Endodermal cell (in vitro differentiated cells): Measurements from ENCODE around the gene GPC6. TPM values are rescaled to one million over a fixed set of nuclear protein-coding genes. Genes with fewer than 3 reads are reported as not detected.

ENCODE experiments used
- DNase-seq: peaks from one replicate; pipeline ENCODE4 v3.0.0-alpha.2; 2017
- H3K27ac ChIP-seq: 2 replicates; pipeline ENCODE4 v1.5.1; 2013; ENCODE audit warnings: mild to moderate bottlenecking, low read depth, low read length, moderate library complexity
- H3K27me3 ChIP-seq: 2 replicates; pipeline ENCODE4 v1.6.1; 2013; ENCODE audit warnings: mild to moderate bottlenecking, low read length, moderate library complexity; ENCODE audit not compliant: insufficient read depth, control insufficient read depth, poor library complexity, severe bottlenecking
- H3K36me3 ChIP-seq: 2 replicates; pipeline ENCODE4 v1.7.0; 2013; ENCODE audit warnings: mild to moderate bottlenecking, low read length, moderate library complexity; ENCODE audit not compliant: control insufficient read depth, insufficient read depth
- H3K4me1 ChIP-seq: one replicate; pipeline ENCODE4 v1.7.0; 2013; ENCODE audit warnings: low read length; ENCODE audit not compliant: control insufficient read depth, insufficient read depth
- H3K4me3 ChIP-seq: 2 replicates; pipeline ENCODE4 v1.5.1; 2013; ENCODE audit warnings: mild to moderate bottlenecking, low read length, moderate library complexity
- H3K9ac ChIP-seq: 2 replicates; pipeline ENCODE4 v1.6.1; 2013; ENCODE audit warnings: mild to moderate bottlenecking, low read length, moderate library complexity; ENCODE audit not compliant: poor library complexity, severe bottlenecking; ENCODE audit errors: extremely low read depth
- H3K9me3 ChIP-seq: 2 replicates; pipeline ENCODE4 v1.6.1; 2013; ENCODE audit warnings: mild to moderate bottlenecking, low read length, moderate library complexity; ENCODE audit not compliant: control insufficient read depth
- H3K27ac Mint-ChIP-seq: 2 replicates; pipeline ENCODE4 v1.8.0; 2020; ENCODE audit warnings: mixed read lengths
- H3K27me3 Mint-ChIP-seq: 2 replicates; pipeline ENCODE4 v1.8.0; 2021; ENCODE audit warnings: mild to moderate bottlenecking, mixed read lengths; ENCODE audit not compliant: insufficient read depth
- H3K36me3 Mint-ChIP-seq: 2 replicates; pipeline ENCODE4 v1.8.0; 2020; ENCODE audit warnings: low read depth, mixed read lengths
- H3K4me1 Mint-ChIP-seq: 2 replicates; pipeline ENCODE4 v1.8.0; 2020; ENCODE audit warnings: mixed read lengths
- H3K4me3 Mint-ChIP-seq: 2 replicates; pipeline ENCODE4 v1.8.0; 2020; ENCODE audit warnings: mild to moderate bottlenecking, moderate library complexity, mixed read lengths
- H3K9me3 Mint-ChIP-seq: 2 replicates; pipeline ENCODE4 v1.8.0; 2020; ENCODE audit warnings: mild to moderate bottlenecking, mixed read lengths
- WGBS, 2 experiments: methylation state at CpG; one replicate each; pipeline versions ENCODE4 v1.1.5 to v1.1.7; 2013; ENCODE audit warnings: missing lambda C conversion rate in 2 of 2, mixed read lengths in 1 of 2; ENCODE audit not compliant: insufficient coverage in 1 of 2, insufficient read length in 1 of 2; 5-methylcytosine and 5-hydroxymethylcytosine counted together
- total RNA-seq, 2 donors: library from RNA; stranded (reverse); fragmentation: NEBNext Ultra II Directional in 1 of 2; extraction: Animal tissue kit (Norgen Biotek cat#: 25700) in 1 of 2; gene quantifications; 2 replicates in 1 of 2; 3 replicates in 1 of 2; pipeline ENCODE4 v1.2.1, GENCODE V29; 2021
- TF ChIP-seq, protein P1 (sequence below): fragments of 200-600 bp; sonication (generic); conservative IDR thresholded peaks from 2 replicates; pipeline ENCODE4 v1.5.0; 2021; ENCODE audit warnings: antibody characterized with exemption, mild to moderate bottlenecking

GPC6 gene
- total RNA-seq, 2 donors from 2014 or later: 69.6 to 80.4 TPM

DNA sequence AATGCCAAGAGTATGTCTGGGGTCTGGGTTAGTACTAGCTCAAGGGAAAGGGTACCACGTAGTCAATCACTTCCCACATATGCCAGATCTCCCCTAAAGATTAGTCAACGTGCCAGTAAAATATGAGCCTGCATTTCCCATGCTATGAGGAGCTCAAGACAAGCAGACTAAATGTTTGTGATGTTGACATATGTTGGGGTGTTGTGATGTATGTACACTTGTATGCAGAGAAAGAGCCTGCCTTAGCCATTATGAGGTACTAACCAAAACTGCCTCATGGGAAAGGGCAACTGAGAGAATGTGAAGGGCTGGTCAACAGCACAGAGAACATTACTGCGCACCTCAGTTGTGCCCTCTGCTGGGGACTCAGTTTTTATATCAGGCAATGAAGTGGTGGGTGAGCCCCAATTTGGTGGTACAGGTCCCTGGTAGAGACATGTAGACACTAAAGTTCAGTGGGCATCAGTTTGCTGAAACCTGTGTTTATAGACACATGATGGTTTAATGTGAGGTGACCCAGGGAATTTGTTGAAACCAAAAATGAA lies 965.9 kb downstream of the GPC6 start:
- Histone ChIP-seq H3K36me3 (no peaks in the 10 kb centered on the region), H3K9ac (no peak overlapping the region), H3K27me3 (no peaks in the 10 kb centered on the region), H3K9me3 (no peaks in the 10 kb centered on the region), H3K27ac (no peak overlapping the region), H3K4me1 (no peaks in the 10 kb centered on the region), H3K4me3 (no peak overlapping the region)
- Mint-ChIP-seq H3K27me3 (no peaks in the 10 kb centered on the region), H3K9me3 (no peaks in the 10 kb centered on the region), H3K4me3 (no peak overlapping the region), H3K36me3 (no peaks in the 10 kb centered on the region), H3K27ac (no peak overlapping the region), H3K4me1 (peaks cover 9% of the 10 kb centered on the region)
- DNase-seq: peak; percentile 86
- TF ChIP-seq, protein P1, sequence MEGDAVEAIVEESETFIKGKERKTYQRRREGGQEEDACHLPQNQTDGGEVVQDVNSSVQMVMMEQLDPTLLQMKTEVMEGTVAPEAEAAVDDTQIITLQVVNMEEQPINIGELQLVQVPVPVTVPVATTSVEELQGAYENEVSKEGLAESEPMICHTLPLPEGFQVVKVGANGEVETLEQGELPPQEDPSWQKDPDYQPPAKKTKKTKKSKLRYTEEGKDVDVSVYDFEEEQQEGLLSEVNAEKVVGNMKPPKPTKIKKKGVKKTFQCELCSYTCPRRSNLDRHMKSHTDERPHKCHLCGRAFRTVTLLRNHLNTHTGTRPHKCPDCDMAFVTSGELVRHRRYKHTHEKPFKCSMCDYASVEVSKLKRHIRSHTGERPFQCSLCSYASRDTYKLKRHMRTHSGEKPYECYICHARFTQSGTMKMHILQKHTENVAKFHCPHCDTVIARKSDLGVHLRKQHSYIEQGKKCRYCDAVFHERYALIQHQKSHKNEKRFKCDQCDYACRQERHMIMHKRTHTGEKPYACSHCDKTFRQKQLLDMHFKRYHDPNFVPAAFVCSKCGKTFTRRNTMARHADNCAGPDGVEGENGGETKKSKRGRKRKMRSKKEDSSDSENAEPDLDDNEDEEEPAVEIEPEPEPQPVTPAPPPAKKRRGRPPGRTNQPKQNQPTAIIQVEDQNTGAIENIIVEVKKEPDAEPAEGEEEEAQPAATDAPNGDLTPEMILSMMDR: peak; percentile 78
- WGBS, 2 experiments: 91 to 93% methylated on average over 3 of the region's 3 CpGs

DNA sequence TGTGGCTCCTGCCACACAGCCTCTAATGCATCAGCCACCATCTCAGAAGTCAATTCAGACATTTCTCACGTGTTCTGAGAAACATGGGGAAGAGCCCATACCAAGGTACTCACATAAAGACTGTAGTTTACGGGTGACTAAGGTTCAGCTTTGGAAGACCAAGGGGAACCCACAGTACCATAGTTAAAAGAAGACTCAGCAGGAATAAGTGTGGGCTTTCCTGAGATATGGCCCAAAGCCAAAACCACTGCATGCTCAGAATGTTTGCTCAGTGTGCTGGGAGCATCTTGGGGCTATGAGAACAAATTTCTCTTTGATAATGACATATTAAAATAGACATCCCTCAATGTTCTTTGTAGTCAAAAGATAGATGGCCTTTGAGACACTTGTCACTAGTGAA lies 969.1 kb downstream of the GPC6 start:
- H3K4me3 ChIP-seq: no peak overlapping the region
- H3K27me3 ChIP-seq: no peaks in the 10 kb centered on the region
- no peak for DNase-seq
- Mint-ChIP-seq H3K9me3 (no peaks in the 10 kb centered on the region), H3K4me1 (peaks cover 9% of the 10 kb centered on the region), H3K4me3 (no peak overlapping the region), H3K27me3 (no peaks in the 10 kb centered on the region), H3K36me3 (no peaks in the 10 kb centered on the region), H3K27ac (no peak overlapping the region)
- H3K9me3 ChIP-seq: no peaks in the 10 kb centered on the region
- no peaks in the 10 kb centered on the region for H3K36me3 ChIP-seq
- no peak overlapping the region for H3K9ac ChIP-seq
- H3K27ac ChIP-seq: no peak overlapping the region
- TF ChIP-seq, protein P1: no peak
- peaks cover 4% of the 10 kb centered on the region for H3K4me1 ChIP-seq
- 94 to 100% methylated on average over 1 to 2 of the region's 2 CpGs for WGBS, 2 experiments

DNA sequence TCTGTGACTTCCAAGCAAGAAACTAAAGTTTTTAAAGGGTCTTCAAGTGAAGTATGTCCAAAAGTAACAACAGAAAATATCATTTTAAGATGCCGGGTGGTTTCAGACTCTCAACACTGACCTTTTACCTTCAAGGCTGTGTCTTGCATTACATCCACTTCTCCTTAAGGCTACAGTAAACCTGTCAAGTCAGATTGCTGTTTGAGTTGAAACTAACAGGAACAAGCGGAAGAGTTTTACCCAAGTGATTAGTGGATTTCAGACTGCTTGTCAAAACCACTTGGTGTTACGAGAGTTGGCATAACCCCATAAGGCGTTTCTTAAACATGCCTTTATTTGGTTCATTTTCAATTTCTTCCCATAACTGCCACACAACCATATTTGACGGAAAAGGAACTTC lies 969.8 kb downstream of the GPC6 start:
- Mint-ChIP-seq H3K27ac (no peak overlapping the region), H3K36me3 (peaks cover 2% of the 10 kb centered on the region), H3K4me3 (no peak overlapping the region), H3K27me3 (no peaks in the 10 kb centered on the region), H3K9me3 (no peaks in the 10 kb centered on the region), H3K4me1 (peaks cover 9% of the 10 kb centered on the region)
- Histone ChIP-seq H3K36me3 (no peaks in the 10 kb centered on the region), H3K27ac (no peak overlapping the region), H3K4me3 (no peak overlapping the region), H3K4me1 (peaks cover 4% of the 10 kb centered on the region), H3K9ac (no peak overlapping the region), H3K9me3 (no peaks in the 10 kb centered on the region), H3K27me3 (no peaks in the 10 kb centered on the region)
- DNase-seq: no peak
- 86 to 87% methylated on average over 3 to 5 of the region's 5 CpGs for WGBS, 2 experiments
- TF ChIP-seq, protein P1: no peak
